Right forelimb (tissue), 1 donor: Measurements from ENCODE around the gene SLC6A6.
"Not testable (repeated sequence)": the region's sequence is repeated elsewhere in the genome, so short reads cannot be mapped to it uniquely, and the experiment has no call there.

Experiments
- DNase-seq: peaks from one replicate; pipeline ENCODE4 v3.0.0-alpha.2; 2018

Gene SLC6A6

DNA sequence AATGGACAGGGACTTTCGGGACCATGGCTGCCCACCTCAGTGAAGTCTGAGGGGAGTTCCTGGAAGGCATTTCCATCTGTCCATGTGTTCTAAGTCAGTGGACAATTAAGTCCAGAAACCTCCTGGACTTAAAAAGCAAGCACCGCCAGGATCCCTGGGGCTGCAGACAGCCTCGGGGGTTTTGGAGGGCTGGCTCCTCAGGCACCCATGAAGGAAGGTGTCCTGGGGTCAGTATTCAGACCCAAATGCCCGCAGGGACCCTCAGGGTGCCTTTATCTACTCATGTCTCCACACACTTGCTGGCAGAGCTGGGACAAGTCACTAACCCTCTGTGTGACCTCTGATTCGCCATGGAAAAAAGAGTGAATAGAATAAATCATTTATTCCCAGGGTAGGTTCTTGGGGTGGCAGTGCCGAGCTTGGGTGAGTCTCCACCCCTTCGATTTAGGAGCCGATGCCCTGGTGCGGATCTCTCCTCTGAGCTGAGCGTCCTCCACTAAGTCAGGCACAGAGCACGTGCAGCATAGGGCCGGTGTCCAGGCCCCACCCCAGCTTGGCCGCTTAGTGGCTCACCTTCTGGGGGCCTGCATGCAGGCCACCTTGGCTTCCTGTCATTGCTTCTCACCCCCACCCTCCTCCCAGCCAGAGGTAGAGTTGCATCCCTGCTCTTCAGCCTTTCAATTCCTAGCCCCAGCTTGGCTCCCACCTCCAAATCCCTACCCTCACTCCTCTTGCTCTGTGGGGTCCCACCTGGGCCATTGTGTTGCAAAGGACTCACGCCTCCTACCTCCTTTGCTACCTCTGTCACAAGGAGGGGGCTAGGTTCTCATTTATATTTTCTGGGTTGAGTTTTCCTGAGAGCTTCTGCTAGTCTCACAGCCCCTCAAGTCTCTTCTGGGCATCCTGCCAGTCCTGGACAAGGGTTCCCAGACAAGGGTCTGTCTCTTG lies 19.9 kb downstream of the SLC6A6 start:
- no peak for DNase-seq

DNA sequence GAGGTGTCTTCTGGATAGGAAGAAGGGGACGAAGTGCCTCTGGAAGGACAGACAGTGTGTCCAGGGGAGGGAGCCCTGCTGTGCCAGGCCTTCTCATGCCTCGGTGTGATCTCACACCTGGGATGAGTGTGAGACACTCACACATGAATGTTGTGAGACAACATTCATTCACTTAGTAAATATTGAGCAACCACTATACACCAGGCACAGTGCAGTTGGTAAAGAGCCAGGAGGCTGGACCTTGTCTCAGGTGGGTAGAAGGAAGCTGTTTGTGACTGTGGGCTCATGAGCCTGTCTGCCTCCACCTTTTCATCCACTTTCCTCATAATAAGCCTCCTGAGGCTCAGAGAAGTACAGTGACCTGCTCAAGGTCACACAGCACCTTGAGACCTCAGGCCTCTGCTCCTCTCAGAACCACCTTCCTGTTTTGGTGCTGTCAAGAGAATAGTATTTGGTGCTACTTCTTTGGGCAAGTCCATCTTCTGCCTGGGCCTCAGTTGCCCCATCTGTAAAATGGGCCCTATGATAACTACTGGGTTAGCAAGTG lies 20.9 kb downstream of the SLC6A6 start:
- DNase-seq = no peak

DNA sequence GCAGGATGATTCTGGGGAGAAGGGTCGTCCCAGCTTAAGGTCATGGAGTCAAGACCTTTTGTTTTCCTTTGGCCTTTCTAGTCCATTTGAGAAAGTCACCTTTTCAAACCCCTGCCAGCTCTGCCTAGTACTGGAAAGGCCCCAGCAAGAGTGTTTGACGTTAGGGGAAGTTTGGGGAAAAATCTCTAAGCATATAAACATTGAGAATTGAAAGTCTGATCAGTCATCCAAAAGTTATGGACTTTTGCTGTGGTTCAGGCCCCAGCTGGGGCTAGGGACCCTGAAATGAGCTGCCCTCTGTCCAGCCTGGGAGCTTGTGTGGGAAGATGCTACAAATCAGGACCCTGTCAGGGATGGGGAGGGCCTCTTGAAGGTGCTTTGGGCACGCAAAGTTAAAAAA lies 21.6 kb downstream of the SLC6A6 start:
- no peak for DNase-seq

GRCh38 chr3:14424711-14425580 lies 22.5 kb downstream of the SLC6A6 start:
- DNase-seq = no peak

- no peak for DNase-seq
These were observed 23.3 kb downstream of the SLC6A6 start for GRCh38 chr3:14425581-14426304.

DNA sequence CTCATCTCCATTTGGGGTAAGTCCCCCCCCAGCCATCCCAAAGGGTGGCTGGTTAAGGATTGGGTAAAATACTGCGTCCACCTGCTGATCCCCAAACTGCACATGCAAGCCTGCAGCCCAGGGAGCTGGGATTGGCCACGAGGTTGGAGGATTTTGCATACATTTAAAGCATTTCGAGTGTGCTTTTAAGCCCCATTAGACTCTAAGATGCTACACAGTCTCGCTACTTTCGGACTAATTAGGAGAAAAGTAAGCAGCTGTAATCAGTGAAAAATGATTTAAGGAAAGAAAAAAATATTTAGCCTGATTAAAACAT lies 23.9 kb downstream of the SLC6A6 start:
- no peak for DNase-seq

DNA sequence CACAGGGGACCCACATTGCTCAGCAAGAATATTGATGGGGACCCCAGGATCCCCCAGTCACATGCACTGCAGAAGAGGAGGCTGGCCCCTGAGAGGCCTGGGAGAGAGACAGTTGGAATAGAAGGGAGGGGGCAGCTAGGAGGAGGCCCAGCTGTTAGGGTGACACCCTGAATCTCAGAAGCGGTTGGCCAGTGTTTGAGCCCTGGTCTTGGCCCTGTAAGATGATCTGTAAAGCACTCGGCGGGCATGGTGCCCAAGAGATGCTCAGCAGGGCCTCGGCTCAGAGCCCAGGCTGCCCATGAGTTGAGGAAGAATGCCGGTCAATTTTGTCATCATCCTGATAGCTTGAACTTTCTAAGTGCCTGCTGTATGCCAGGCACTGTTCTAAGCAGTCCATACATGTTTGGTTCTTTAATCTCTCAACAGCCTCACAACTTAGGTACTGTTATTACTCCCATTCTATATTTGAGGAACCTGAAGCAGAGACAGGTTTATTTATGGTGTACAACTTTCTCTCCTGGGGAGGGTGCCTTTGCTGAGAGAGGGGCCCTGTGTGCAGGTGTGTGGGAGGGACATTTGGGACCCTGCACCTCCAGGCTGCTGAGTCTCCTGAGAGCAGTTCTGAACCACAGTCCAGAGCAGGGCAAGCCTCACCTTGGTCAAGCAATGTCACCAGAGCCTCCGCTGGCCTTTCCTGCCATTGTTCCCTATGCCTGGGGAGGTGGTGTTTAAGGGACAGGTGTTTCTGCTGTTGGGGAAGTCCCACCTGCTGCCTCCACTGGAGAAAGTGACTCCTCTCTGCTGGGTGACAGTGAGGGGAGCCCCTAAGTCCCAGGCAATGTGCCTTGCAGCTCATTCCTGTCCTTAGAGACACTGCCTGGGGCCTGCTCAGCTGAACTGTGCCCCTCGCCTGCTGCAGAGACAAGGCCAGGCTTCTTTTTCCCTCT lies 26.0 kb downstream of the SLC6A6 start:
- DNase-seq = no peak

DNA sequence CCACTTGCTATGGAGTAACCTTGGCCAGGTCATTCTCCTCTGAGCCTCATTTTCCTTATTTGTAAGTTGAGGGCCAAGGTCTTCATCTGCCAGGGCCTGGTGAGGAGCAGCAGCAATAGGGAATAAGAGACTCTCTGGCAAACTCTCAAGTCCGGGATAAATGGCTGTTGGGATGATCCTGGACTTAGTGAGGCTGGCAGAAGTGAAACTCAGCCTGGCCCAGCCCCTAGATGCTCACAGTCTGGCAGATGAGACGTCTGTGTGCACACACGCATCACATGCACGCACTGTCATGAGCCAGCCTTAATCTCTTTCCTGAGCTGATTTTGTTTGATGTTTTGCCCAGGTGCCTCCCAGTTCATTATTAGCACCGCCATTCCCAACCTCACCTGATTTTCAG lies 26.8 kb downstream of the SLC6A6 start:
- DNase-seq = no peak

DNA sequence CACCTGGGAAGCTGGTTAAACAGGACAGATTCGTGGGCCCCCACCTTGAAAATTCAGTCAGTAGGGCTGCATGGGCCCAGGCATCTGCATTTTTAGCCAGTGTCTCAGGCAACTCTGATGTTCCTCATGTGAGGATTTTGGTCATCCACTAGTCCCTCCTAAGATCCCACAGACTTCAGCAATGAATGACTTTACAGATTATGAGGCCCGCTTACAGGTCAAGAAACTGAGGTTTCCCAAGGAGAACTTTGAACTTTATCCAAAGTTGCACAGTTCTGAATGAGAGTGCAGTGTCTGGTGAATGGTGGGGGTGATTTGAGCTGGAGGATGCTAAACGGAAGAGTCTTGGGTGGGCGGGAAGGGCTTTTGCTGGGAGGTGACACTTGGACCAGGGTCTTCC lies 27.2 kb downstream of the SLC6A6 start:
- no peak for DNase-seq

DNA sequence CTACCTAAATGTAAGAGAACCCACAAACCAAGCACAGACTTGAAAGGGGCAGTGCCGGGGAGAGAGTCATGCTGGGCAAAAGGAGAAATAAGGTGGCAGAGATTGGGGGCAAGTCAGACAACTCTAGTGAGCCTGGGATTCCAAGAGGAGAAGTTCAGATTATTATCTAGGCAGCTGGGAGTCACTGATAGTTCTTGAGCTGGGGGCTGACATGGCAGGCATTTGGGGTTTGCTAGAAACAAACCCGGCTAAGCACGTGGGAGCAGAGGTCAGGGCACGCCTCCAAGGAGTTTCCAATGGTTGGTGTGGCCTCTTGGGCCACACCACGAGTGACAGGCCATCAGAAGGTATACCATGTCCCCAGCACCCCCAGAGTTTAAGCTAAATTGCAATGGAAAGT lies 27.6 kb downstream of the SLC6A6 start:
- DNase-seq = no peak

DNA sequence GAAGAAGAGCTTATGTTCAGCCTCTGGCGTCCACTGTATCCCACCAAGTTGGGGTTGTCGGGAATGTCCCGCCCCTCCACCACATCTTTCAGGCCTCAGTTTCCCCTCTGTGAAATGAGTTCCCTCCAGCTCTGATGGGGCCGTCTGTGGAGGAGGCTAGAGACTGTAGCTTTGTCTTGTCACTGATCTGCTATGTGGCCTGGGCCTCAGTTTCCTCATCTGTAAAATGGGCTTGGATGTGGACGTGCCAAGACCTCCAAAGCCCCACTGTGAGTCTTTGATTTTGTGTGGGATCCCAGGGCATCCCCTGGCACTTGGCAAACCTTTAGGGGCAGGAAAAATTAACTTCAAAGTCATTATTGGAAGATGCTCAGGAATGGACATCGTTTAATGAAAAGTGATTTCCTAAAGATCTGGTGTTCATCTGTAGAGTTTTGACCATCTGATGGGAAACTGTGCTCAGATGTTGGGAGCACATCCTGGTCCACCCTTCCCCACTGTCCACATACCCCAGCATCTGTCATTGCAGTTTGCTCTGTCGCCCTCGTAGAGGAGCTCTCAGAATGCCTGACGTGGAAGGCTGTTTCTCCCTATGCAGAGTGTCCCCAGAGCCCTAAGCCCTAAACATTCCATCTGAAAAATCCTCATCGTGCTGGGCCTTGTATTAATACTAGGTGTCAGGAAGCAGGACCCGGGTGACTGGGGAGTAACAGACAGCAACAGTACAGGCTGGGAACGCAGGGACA lies 28.5 kb downstream of the SLC6A6 start:
- no peak for DNase-seq

DNA sequence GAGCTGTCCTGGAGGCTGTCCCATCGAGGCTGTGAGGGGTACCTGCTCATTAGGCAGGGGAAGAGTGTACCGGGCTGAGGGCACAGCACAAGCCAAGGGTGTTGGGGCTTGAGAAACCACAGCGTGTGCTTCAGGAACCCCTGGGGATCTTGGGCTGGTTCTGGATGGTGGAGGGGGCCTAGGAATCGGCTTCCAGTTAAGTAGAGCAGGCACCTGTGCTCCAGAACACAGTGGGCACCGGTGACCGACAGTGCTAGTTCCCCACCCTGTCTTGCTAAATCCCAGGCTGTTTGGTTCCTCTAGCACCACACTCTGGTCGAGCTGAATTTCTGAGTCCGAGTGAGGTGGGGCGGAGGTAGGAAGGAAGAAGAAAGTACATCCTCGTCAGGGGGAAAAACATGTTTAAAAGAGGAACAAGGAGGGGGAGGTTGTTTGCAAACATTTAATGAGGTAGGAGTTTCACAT lies 29.1 kb downstream of the SLC6A6 start:
- no peak for DNase-seq

DNA sequence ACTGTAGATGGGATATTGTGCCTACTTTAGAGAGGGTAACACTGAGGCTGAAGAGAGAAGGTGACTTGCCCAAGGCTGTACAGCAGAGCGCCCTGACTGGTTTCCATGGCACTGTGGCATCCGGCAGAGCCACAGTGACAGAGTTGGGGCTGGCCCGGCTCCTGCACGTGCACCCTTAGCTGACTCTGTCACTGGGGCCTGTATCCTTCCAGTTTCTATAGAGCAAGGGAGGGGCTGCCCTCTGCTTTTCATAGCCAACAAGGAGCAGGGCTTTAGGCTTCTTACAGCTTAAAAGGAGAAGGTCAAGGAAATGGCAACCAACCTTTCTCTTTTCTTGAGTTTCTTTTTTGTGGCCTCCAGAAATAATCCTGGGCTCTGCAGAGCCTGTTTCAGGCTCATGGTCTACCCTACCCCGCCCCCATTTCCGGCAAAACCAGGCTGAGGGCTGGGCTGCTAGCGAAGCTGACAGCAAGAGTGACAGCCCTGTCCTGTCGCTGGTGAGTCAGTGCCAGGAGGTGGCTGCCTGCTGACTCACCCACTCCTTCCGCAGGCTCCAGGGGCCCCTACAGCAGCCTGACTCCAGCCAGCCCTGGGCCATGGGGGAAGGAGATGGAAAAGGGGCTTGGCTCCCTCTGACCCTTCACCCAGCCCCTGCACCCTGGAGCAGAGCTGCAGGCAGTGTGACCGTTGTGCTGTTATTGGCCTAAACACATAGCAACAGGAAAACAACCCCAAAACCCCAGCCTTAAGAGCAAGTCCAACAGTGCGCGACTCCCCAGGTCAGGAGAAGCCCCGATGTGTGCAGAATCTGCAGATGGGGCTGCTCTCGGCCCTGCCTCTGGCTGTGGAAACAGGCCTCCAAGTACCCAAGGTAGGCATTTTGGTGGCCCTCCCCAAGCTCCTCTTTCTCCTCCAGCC lies 29.8 kb downstream of the SLC6A6 start:
- no peak for DNase-seq

DNA sequence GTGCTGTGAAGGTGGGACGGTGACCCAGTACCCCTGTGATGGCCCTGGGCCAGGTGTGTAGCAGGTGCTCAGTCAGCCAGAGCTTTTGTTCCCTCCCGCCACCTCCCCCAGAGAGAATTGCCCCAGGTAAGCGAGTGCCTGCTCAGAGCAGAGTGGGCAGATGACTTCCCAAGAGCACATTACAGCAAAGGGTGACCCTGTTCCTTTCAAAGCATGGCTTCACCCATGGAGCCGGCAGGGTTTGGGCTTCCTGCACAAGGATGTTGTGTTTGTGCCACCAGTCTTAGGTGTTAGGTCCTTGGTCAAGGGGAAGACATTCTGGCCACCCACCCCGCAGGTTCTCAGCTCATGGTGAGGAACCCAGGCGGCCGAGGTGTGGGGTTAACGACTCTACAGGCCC lies 30.7 kb downstream of the SLC6A6 start:
- no peak for DNase-seq

DNA sequence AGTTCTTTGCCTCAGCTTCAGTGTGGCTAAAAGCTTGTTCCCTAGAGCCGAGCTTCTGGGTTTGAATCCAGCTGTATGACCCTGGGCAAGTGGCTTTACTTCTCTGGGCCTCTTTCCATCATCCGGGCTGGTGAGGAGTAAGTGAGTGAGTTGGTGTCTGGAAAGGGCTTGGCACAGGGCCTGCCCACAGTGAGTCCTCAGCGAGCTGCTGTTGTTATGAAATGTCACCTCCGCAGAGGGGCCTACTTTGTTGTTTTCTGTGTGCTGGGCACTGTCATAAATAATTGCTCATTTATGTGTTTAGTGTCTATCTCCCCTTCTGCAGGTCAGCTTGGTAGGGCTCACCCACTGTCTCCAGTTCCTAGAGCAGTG lies 31.7 kb downstream of the SLC6A6 start:
- no peak for DNase-seq

- DNase-seq = no peak
These were observed 32.2 kb downstream of the SLC6A6 start for GRCh38 chr3:14434498-14435151.

DNA sequence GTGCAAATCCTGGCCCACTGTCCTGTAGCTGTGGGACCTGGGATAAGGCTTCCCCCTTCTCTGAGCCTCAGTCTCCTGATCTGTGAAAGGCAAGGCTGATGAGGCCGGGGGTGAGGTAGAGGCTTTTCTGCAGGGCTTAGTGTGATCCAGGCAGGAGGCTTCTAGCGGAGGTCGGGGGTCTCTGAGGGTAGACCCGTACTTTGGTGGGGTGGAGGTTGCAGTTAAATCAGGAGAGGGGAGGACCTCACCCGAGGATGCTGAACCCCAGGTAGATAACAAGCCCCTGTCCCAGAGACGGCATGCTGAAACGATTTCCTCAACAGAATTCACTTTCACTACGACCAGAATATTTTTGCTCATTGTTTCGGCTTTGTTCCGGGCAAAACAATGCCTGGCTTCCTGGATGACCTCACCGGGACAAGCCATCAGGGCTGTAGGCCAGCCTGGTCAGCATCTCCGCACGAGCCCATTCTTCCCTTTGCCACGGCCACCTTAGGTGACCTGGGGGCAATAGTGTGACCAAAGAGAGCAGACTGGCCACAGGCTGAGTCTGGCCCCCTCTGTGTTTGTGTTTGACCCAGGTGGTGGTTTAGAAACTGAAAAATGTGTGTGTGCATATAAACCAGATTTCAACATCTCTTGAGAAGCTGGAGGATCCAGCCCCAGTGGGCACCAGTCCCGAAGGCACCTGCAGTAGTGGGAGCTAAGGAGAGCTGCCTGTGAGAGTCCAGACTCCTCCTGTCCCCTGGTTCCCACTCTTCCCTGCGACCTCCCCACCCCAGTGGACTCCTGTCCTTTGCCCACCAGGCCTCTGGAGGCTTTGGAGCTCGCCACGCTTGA lies 33.0 kb downstream of the SLC6A6 start:
- DNase-seq = no peak

DNA sequence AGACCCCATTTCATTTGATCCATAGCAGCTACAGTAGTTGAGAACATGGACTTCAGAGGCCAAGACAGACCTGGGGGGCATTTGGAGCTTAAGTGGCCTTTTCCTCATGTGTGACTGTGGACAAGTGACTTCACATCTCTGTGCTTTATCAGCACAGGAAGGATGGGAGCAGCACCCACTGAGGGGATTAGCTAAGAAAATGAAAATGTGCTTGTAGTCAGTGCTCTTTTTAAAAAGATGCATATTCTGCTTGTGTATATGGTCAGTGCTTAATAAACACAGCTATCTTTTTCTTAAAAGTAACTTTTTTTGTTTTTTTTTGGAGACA lies 34.5 kb downstream of the SLC6A6 start:
- DNase-seq = no peak

GRCh38 chr3:14437705-14438104 lies 35.3 kb downstream of the SLC6A6 start:
- DNase-seq = not testable (repeated sequence)
